Stimulated activated CD8-positive, alpha-beta memory T cell treated with anti-CD3 and anti-CD28 coated beads, Interleukin-2, amount 100 ng/mL, for 48 hours (primary cell): Measurements from ENCODE around the gene HYAL3.
"Not testable (repeated sequence)": the region's sequence is repeated elsewhere in the genome, so short reads cannot be mapped to it uniquely, and the experiment has no call there.

Experiments used
- DNase-seq, 2 donors: peaks; one replicate each; pipeline ENCODE4 v3.0.0-alpha.2; 2020; ENCODE audit warnings: low read depth in 2 of 2

Gene HYAL3

GRCh38 chr3:50314342-50314741, 15.1 kb upstream of the HYAL3 start:
- no peak for DNase-seq

GRCh38 chr3:50312041-50312440, 12.8 kb upstream of the HYAL3 start:
- not testable (repeated sequence) for DNase-seq

- DNase-seq = no peak
These were observed 5.4 kb upstream of the HYAL3 start for GRCh38 chr3:50304601-50305000.

GRCh38 chr3:50303013-50303815, 4.0 kb upstream of the HYAL3 start, which contains the start of gene HYAL1:
TSS of gene HYAL1 (minus strand) at chr3:50303574. CDS start at chr3:50302956, 618 bp downstream.
- DNase-seq = no peak

GRCh38 chr3:50302095-50303012, 3.1 kb upstream of the HYAL3 start:
- DNase-seq = no peak

- DNase-seq = no peak
These were observed 1.6 kb upstream of the HYAL3 start for GRCh38 chr3:50300681-50301254.

- DNase-seq = no peak
These were observed 900 bp upstream of the HYAL3 start for GRCh38 chr3:50299929-50300680.

GRCh38 chr3:50299638-50299928, 378 bp upstream of the HYAL3 start:
- no peak for DNase-seq

- no peak for DNase-seq
These were observed 1.1 kb downstream of the HYAL3 start for GRCh38 chr3:50297896-50298725.

GRCh38 chr3:50297384-50297775, 1.8 kb downstream of the HYAL3 start:
- no peak for DNase-seq

- no peak for DNase-seq
These were observed 2.4 kb downstream of the HYAL3 start for GRCh38 chr3:50296721-50297383.

- no peak for DNase-seq
These were observed 3.4 kb downstream of the HYAL3 start for GRCh38 chr3:50295553-50296431.

- no peak for DNase-seq
These were observed 4.5 kb downstream of the HYAL3 start for GRCh38 chr3:50294492-50295403.

GRCh38 chr3:50294089-50294488, 5.1 kb downstream of the HYAL3 start:
- DNase-seq = no peak

GRCh38 chr3:50293079-50293801, 6.0 kb downstream of the HYAL3 start:
- DNase-seq = no peak

GRCh38 chr3:50292159-50293078, 6.8 kb downstream of the HYAL3 start, which contains the start of gene IFRD2:
TSS of gene IFRD2 (minus strand) at chr3:50292429. CDS start at chr3:50292274, 155 bp downstream.
- peak; percentile 90 to 93 for DNase-seq
